ENCODE data around the gene ACVRL1.

DNA sequence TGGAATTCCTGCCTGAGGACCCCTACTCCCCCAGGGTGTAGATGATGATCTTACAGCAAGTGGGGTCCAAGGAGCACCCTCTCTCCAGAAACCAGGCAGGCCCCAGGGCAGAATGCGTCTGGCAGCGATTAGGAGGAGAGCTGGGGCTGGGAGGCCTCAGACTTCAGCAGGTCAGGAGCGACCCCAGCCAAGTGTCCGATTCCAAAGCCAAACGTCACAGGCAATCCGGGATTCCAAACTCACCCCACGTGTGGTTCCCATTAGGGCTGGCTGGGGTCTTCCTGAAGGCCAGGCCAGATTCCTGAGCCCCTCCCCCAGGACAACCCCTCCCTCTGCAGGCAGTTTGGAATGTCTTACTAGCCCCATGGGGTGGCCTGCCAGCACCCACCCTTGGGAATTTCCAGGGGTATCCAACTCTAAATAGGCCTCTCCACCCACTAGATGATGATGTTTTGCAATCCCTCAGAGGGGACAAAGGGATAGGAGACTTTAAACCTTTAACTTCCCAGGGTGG, 41.5 kb upstream of the ACVRL1 start:
- TF ChIP-seq, protein P1, sequence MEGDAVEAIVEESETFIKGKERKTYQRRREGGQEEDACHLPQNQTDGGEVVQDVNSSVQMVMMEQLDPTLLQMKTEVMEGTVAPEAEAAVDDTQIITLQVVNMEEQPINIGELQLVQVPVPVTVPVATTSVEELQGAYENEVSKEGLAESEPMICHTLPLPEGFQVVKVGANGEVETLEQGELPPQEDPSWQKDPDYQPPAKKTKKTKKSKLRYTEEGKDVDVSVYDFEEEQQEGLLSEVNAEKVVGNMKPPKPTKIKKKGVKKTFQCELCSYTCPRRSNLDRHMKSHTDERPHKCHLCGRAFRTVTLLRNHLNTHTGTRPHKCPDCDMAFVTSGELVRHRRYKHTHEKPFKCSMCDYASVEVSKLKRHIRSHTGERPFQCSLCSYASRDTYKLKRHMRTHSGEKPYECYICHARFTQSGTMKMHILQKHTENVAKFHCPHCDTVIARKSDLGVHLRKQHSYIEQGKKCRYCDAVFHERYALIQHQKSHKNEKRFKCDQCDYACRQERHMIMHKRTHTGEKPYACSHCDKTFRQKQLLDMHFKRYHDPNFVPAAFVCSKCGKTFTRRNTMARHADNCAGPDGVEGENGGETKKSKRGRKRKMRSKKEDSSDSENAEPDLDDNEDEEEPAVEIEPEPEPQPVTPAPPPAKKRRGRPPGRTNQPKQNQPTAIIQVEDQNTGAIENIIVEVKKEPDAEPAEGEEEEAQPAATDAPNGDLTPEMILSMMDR (IDR thresholded peaks at IDR 0.05), result no peak
- no peak for TF ChIP-seq EZH2 (IDR thresholded peaks at IDR 0.05; ENCODE audit: borderline replicate concordance, insufficient read depth, low read depth, low read length, poor library complexity, severe bottlenecking)

Data from B cell (primary cell).